Type B pancreatic cell (in vitro differentiated cells): ENCODE data around the gene CGB1. TPM values are rescaled to one million over a fixed set of nuclear protein-coding genes. Genes with fewer than 3 reads are reported as not detected.
A peak's percentile ranks its signal among the peaks of the same experiment; 100 is the strongest.
"Not testable (repeated sequence)": the region's sequence is repeated elsewhere in the genome, so short reads cannot be mapped to it uniquely, and the experiment has no call there.

Experiments used
- DNase-seq: peaks from one replicate; pipeline ENCODE4 v3.0.0; 2021; ENCODE audit warnings: mixed read lengths; ENCODE audit not compliant: unreplicated experiment; ENCODE audit errors: extremely low spot score
- H3K27ac Mint-ChIP-seq: 2 replicates; pipeline ENCODE4 v1.8.0; 2021; ENCODE audit warnings: mild to moderate bottlenecking, mixed read lengths
- H3K27me3 Mint-ChIP-seq: 2 replicates; pipeline ENCODE4 v1.8.0; 2021; ENCODE audit warnings: mixed read lengths
- H3K36me3 Mint-ChIP-seq: 2 replicates; pipeline ENCODE4 v1.8.0; 2021; ENCODE audit warnings: mixed read lengths
- H3K4me1 Mint-ChIP-seq: one replicate; pipeline ENCODE4 v1.8.0; 2021; ENCODE audit warnings: mixed read lengths; ENCODE audit not compliant: unreplicated experiment
- H3K4me3 Mint-ChIP-seq: 2 replicates; pipeline ENCODE4 v1.8.0; 2021; ENCODE audit warnings: mild to moderate bottlenecking, mixed read lengths
- H3K9me3 Mint-ChIP-seq: 2 replicates; pipeline ENCODE4 v1.8.0; 2021; ENCODE audit warnings: mixed read lengths
- total RNA-seq: library from RNA; stranded (reverse); gene quantifications from 2 replicates; pipeline ENCODE4 v1.2.1, GENCODE V29; 2021; ENCODE audit warnings: low replicate concordance
- TF ChIP-seq, protein P1 (sequence below): fragments of 200-600 bp; sonication (generic); conservative IDR thresholded peaks from 2 replicates; pipeline ENCODE4 v1.5.0; 2021; ENCODE audit warnings: antibody characterized with exemption, mild to moderate bottlenecking

The CGB1 gene
- total RNA-seq, 1 donor from 2014 or later = not detected

DNA sequence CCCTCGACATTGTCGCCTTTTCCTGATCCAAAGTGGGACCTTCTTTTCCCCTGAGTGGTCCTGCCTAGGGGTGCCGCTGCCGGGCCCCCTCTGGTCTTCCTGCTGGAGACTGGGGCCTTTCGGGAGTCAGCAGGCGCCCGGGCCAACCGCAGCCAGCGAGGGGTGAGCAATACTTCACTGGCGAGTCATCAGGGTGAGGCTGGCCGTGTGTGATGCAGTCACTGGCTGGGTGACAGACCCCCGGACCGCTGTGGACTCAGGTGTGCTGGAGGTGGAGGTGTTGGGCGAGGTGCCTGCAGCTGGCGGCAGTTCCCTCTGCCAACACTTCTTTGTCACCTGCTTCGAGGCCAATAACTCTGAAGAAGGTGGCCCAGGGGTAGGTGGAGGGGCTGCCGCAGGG, 5.5 kb upstream of the CGB1 start:
- TF ChIP-seq, protein P1, sequence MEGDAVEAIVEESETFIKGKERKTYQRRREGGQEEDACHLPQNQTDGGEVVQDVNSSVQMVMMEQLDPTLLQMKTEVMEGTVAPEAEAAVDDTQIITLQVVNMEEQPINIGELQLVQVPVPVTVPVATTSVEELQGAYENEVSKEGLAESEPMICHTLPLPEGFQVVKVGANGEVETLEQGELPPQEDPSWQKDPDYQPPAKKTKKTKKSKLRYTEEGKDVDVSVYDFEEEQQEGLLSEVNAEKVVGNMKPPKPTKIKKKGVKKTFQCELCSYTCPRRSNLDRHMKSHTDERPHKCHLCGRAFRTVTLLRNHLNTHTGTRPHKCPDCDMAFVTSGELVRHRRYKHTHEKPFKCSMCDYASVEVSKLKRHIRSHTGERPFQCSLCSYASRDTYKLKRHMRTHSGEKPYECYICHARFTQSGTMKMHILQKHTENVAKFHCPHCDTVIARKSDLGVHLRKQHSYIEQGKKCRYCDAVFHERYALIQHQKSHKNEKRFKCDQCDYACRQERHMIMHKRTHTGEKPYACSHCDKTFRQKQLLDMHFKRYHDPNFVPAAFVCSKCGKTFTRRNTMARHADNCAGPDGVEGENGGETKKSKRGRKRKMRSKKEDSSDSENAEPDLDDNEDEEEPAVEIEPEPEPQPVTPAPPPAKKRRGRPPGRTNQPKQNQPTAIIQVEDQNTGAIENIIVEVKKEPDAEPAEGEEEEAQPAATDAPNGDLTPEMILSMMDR = no peak
- H3K27ac Mint-ChIP-seq = no peak overlapping the region
- peaks cover 3% of the 10 kb centered on the region for H3K27me3 Mint-ChIP-seq
- H3K36me3 Mint-ChIP-seq = no peaks in the 10 kb centered on the region
- DNase-seq = no peak
- no peaks in the 10 kb centered on the region for H3K9me3 Mint-ChIP-seq
- H3K4me3 Mint-ChIP-seq = no peak overlapping the region
- no peaks in the 10 kb centered on the region for H3K4me1 Mint-ChIP-seq

DNA sequence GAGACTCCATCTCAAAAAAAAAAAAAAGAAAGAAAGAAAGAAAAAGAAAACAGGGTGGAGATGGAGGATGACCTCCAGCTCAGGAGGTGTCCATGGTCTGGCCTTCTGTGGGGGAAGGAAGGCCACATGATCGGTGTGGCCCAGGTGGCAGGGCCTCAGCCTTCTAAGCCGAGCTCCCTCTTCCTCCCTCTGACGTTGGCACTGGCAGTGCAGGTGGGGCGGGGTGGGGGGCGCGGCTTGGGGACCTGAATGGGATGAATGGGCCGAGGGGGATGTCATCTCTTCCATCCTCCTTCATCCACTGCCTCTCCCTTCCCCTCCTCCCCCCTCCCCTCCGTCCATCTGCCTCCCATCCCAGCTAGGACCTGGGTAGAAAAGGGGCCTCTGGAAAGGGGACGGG, 3.0 kb upstream of the CGB1 start:
- not testable (repeated sequence) for H3K27ac Mint-ChIP-seq, H3K4me3 Mint-ChIP-seq, H3K9me3 Mint-ChIP-seq, DNase-seq, H3K27me3 Mint-ChIP-seq, H3K4me1 Mint-ChIP-seq, H3K36me3 Mint-ChIP-seq

DNA sequence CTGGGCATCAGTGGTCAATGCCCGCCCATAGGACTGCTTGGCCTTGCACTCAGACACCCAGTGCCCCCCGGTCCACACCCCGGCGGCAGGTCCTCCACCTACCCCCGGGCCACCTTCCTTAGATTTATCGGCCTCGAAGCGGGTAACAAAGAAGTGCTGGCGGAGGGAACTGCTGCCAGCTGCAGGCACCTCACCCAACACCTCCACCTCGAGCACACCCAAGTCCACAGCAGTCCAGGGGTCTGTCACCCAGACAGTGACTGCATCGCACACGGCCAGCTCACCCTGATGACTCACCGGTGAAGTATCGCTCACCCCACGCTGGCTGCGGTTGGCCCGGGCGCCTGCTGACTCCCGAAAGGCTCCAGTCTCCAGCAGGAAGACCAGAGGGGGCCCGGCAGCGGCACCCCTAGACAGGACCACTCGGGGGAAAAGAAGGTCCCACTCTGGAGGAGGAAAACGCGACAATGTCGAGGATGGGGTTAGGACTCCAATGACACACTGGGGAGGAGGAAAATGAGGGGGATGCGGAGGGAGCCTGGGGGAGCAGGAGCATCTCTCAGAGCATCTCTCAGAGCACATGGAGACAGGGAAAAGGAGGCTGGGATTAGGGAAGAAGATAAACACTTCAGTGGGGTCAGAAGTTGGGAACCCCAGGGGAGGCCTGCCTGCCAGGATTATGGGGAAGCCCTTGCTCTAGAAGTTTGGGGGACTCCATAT, 2.0 kb upstream of the CGB1 start:
- H3K9me3 Mint-ChIP-seq, H3K27ac Mint-ChIP-seq, H3K4me1 Mint-ChIP-seq, H3K36me3 Mint-ChIP-seq, DNase-seq, H3K27me3 Mint-ChIP-seq, H3K4me3 Mint-ChIP-seq: not testable (repeated sequence)

DNA sequence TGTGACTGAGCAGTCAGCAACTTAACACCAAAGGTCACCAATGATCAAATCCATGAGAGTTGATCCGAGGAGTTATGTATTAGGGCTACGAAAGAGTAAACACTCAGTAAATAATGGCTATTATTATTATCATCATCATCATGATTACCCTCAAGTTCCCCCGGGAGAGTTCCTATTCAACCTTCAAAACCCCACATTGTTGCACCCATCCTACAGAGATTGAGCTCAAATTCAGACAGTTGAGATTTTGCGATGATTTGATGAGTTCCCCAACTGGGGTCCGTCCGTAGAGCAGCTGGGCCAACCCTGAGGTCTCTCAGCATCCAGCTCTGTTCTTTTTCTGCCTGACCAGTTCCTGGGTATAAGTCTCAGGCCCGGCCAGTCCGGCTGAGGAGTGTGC, 1.4 kb upstream of the CGB1 start:
- H3K4me1 Mint-ChIP-seq, DNase-seq, H3K36me3 Mint-ChIP-seq, H3K4me3 Mint-ChIP-seq, H3K9me3 Mint-ChIP-seq, H3K27me3 Mint-ChIP-seq, H3K27ac Mint-ChIP-seq: not testable (repeated sequence)

DNA sequence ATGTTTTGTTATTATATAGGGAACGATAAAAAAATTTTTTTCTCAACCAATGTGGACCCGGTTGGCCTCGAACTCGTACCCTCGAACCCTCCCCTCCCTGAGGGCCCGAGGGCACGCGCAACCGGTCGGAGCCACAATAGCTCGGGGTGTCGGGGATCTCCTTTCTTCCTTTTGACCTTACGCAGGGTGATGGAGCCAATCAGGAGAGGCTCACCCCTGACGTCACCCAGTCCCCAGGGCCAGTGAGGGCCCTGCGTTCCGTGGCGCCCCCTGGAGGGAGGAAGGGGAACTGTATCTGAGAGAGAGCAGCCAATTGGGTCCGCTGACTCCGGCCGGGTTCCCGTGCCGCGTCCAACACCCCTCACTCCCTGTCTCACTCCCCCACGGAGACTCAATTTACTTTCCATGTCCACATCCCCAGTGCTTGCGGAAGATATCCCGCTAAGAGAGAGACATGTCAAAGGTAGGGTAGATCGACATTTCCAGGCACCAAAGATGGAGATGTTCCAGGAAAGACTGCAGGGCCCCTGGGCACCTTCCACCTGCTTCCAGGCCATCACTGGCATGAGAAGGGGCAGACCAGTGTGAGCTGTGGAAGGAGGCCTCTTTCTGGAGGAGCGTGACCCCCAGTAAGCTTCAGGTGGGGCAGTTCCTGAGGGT, 4.9 kb downstream of the CGB1 start, which contains the start of gene CGB2:
TSS of gene CGB2 (plus strand) at position 249 of the 660 bp plus-strand sequence. CDS start at position 455, 206 bp downstream.
- not testable (repeated sequence) for H3K9me3 Mint-ChIP-seq, H3K4me1 Mint-ChIP-seq, H3K36me3 Mint-ChIP-seq, H3K27ac Mint-ChIP-seq, H3K4me3 Mint-ChIP-seq, DNase-seq
- peaks cover 10% of the 10 kb centered on the region for H3K27me3 Mint-ChIP-seq
- TF ChIP-seq, protein P1 = peak; percentile 68

DNA sequence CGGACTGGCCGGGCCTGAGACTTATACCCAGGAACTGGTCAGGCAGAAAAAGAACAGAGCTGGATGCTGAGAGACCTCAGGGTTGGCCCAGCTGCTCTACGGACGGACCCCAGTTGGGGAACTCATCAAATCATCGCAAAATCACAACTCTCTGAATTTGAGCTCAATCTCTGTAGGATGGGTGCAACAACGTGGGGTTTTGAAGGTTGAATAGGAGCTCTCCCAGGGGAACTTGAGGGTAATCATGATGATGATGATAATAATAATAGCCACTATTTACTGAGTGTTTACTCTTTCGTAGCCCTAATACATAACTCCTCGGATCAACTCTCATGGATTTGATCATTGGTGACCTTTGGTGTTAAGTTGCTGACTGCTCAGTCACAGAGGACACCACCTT, 6.4 kb downstream of the CGB1 start:
- not testable (repeated sequence) for H3K9me3 Mint-ChIP-seq, H3K4me3 Mint-ChIP-seq, DNase-seq, H3K4me1 Mint-ChIP-seq, H3K36me3 Mint-ChIP-seq, H3K27ac Mint-ChIP-seq
- peaks cover 10% of the 10 kb centered on the region for H3K27me3 Mint-ChIP-seq

DNA sequence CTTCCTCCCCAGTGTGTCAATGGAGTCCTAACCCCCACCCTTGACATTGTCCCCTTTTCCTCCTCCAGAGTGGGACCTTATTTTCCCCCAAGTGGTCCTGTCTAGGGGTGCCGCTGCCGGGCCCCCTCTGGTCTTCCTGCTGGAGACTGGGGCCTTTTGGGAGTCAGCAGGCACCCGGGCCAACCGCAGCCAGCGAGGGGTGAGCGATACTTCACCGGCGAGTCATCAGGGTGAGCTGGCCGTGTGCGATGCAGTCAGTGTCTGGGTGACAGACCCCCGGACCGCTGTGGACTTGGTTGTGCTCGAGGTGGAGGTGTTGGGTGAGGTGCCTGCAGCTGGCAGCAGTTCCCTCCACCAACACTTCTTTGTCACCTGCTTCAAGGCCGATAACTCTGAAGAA, 6.9 kb downstream of the CGB1 start:
- H3K27me3 Mint-ChIP-seq = peaks cover 13% of the 10 kb centered on the region
- not testable (repeated sequence) for H3K9me3 Mint-ChIP-seq, DNase-seq, H3K4me1 Mint-ChIP-seq, H3K4me3 Mint-ChIP-seq, H3K27ac Mint-ChIP-seq, H3K36me3 Mint-ChIP-seq

DNA sequence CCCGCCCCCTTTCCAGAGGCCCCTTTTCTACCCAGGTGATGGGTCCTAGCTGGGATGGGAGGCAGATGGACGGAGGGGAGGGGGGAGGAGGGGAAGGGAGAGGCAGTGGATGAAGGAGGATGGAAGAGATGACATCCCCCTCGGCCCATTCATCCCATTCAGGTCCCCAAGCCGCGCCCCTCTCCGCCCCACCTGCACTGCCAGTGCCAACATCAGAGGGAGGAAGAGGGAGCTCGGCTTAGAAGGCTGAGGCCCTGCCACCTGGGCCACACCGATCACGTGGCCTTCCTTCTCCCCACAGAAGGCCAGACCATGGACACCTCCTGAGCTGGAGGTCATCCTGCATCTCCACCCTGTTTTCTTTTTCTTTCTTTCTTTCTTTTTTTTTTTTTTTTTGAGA, 8.0 kb downstream of the CGB1 start:
- DNase-seq, H3K9me3 Mint-ChIP-seq, H3K4me1 Mint-ChIP-seq, H3K27ac Mint-ChIP-seq, H3K4me3 Mint-ChIP-seq, H3K36me3 Mint-ChIP-seq: not testable (repeated sequence)
- peaks cover 13% of the 10 kb centered on the region for H3K27me3 Mint-ChIP-seq

DNA sequence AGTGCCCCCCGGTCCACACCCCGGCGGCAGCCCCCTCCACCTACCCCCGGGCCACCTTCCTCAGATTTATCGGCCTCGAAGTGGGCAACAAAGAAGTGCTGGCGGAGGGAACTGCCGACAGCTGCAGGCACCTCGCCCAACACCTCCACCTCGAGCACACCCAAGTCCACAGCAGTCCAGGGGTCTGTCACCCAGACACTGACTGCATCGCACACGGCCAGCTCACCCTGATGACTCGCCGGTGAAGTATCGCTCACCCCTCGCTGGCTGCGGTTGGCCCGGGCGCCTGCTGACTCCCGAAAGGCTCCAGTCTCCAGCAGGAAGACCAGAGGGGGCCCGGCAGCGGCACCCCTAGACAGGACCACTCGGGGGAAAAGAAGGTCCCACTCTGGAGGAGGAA, 11.1 kb downstream of the CGB1 start:
- H3K9me3 Mint-ChIP-seq, DNase-seq, H3K4me3 Mint-ChIP-seq, H3K4me1 Mint-ChIP-seq, H3K27ac Mint-ChIP-seq, H3K36me3 Mint-ChIP-seq: not testable (repeated sequence)
- peaks cover 21% of the 10 kb centered on the region for H3K27me3 Mint-ChIP-seq

DNA sequence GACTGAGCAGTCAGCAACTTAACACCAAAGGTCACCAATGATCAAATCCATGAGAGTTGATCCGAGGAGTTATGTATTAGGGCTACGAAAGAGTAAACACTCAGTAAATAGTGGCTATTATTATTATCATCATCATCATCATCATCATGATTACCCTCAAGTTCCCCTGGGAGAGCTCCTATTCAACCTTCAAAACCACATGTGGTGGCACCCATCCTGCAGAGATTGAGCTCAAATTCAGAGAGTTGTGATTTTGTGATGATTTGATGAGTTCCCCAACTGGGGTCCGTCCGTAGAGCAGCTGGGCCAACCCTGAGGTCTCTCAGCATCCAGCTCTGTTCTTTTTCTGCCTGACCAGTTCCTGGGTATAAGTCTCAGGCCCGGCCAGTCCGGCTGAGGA, 11.6 kb downstream of the CGB1 start:
- H3K4me1 Mint-ChIP-seq = peaks cover 13% of the 10 kb centered on the region
- H3K27me3 Mint-ChIP-seq = peaks cover 22% of the 10 kb centered on the region
- DNase-seq, H3K9me3 Mint-ChIP-seq, H3K36me3 Mint-ChIP-seq, H3K4me3 Mint-ChIP-seq, H3K27ac Mint-ChIP-seq: not testable (repeated sequence)

DNA sequence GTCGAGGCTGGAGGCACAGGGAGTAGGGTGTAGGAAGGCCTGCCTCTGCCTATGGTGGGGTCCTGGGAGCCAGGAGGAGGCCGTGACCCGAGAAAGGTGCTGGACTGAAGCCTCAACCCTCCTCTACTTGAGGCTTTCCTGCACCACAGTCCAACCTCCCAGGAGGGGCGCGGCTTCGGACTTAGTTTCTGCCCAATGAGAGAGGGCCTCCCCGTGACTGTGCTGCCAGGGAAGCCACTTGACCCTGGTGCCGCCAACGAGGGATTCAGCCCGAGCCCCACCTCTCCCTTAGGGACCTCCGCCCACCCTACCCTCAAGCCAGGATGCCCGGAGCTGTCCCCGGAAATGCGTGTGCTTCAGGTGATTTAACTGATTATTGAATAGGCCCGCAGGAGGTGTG, 12.5 kb downstream of the CGB1 start, which contains the start of gene CGB3:
TSS of gene CGB3 (minus strand) at position 101 of the 400 bp plus-strand sequence. CDS start 362 bp downstream, outside the sequence.
- not testable (repeated sequence) for DNase-seq, H3K36me3 Mint-ChIP-seq, H3K4me3 Mint-ChIP-seq, H3K27ac Mint-ChIP-seq, H3K9me3 Mint-ChIP-seq
- H3K27me3 Mint-ChIP-seq = peaks cover 30% of the 10 kb centered on the region
- H3K4me1 Mint-ChIP-seq = peaks cover 13% of the 10 kb centered on the region
